ENCODE measurements around the gene MCOLN2.

Gene MCOLN2

GRCh38 chr1:84876353-84876752 is 120.6 kb downstream of the MCOLN2 start:
- H3K36me3 ChIP-seq (ENCODE audit: control insufficient read depth, low read length) = no peaks in the 10 kb centered on the region
- no peak for TF ChIP-seq EZH2phosphoT487 (IDR thresholded peaks at IDR 0.05; ENCODE audit: borderline replicate concordance, low read length)
- TF ChIP-seq, protein P1, sequence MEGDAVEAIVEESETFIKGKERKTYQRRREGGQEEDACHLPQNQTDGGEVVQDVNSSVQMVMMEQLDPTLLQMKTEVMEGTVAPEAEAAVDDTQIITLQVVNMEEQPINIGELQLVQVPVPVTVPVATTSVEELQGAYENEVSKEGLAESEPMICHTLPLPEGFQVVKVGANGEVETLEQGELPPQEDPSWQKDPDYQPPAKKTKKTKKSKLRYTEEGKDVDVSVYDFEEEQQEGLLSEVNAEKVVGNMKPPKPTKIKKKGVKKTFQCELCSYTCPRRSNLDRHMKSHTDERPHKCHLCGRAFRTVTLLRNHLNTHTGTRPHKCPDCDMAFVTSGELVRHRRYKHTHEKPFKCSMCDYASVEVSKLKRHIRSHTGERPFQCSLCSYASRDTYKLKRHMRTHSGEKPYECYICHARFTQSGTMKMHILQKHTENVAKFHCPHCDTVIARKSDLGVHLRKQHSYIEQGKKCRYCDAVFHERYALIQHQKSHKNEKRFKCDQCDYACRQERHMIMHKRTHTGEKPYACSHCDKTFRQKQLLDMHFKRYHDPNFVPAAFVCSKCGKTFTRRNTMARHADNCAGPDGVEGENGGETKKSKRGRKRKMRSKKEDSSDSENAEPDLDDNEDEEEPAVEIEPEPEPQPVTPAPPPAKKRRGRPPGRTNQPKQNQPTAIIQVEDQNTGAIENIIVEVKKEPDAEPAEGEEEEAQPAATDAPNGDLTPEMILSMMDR (IDR thresholded peaks at IDR 0.05; ENCODE audit: low read depth, low read length, poor library complexity, severe bottlenecking) = no peak
- H3K9me3 ChIP-seq (ENCODE audit: control insufficient read depth, insufficient read depth, low read length) = no peaks in the 10 kb centered on the region
- H3K4me3 ChIP-seq (ENCODE audit: low read length) = no peak overlapping the region
- H3F3A ChIP-seq (ENCODE audit: control insufficient read depth, insufficient read depth) = no peaks in the 10 kb centered on the region
- H3K9me2 ChIP-seq (replicated peaks; ENCODE audit: control insufficient read depth, low read length) = no peaks in the 10 kb centered on the region
- no peaks in the 10 kb centered on the region for H4K20me1 ChIP-seq (ENCODE audit: control insufficient read depth, insufficient read depth, low read depth, low read length)
- no peak overlapping the region for H3K4me2 ChIP-seq (ENCODE audit: low read length)
- no peaks in the 10 kb centered on the region for H3K79me2 ChIP-seq (ENCODE audit: control insufficient read depth, low read length)
- no peak overlapping the region for H3K27ac ChIP-seq (ENCODE audit: low read depth, low read length)
- H3K4me1 ChIP-seq (ENCODE audit: control insufficient read depth, low read length) = no peaks in the 10 kb centered on the region
- H3K27me3 ChIP-seq (ENCODE audit: control insufficient read depth, low read length) = peaks cover 5% of the 10 kb centered on the region; the same call in 1 of the 2 replicates
